ENCODE data around the gene ITIH1.
"Not testable (repeated sequence)": the region's sequence is repeated elsewhere in the genome, so short reads cannot be mapped to it uniquely, and the experiment has no call there.

ITIH1 gene

GRCh38 chr3:52774066-52774713 is 3.2 kb upstream of the ITIH1 start:
- DNase-seq (ENCODE audit: low read depth in 2 of 2) = no peak

DNA sequence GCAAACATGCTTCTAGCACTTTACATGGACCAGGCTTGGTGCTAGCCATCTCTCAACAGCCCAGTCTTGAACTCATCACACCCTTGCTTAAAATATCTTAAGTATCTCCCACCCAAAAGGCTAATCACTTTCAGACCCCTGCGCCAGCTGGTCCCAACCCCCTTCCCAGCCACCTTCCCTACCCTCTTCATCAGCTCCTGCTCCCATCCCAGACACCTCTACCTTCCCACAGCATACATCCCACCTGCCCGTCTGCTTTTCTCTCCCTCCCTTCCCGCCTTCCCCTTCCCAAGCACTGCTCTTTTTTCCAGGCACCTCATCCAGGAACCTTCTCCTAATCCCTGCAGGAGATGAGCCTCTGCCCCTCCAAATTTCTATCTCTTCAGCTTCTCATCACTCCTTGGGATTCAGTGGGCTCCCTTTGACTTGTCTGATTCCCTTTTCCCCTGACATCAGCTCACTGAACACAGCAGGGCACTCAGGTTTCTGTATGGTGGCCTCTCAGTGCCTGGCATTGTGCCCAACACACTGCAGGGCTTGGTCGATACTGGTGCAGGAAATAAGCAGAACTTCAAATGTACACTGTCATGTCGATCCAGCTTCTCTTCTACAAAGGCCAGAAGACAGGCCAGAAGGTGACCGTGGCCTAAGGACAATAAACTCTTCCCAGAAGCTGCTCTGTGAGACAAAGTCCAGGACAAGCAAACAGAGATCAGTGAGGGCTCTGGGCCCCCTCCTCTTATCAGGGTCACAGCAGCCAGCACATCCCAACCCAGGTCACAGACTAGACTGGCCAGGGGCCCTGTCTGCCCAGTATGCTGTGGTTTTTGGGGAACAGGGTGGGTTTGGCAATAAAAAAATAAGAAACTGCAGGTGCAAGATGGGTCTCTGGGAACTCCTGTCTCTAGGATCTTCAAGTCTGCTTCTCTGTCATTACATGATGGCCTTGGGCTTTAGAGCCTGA is 2.2 kb upstream of the ITIH1 start:
- no peak for DNase-seq (ENCODE audit: low read depth in 2 of 2)

DNA sequence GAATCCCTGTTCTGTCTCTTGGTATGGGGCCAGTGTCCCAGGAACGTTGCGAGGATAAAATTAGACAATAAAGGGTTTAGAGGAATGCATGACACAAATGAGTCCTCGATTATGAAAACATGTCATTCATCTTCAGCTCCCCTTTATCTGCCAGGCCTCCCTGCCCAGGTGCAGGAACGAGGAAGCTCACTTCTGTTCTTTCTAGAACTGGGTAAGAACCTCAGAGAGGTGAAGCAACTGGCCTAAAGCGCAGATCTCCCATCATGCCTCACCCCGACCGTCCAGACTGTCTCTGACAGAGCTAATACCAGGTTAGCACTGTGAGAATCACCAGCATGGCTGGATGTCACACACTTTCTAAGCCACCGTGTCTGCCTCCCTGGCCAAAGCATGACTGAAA is 1.5 kb upstream of the ITIH1 start:
- no peak for DNase-seq (ENCODE audit: low read depth in 2 of 2)

DNA sequence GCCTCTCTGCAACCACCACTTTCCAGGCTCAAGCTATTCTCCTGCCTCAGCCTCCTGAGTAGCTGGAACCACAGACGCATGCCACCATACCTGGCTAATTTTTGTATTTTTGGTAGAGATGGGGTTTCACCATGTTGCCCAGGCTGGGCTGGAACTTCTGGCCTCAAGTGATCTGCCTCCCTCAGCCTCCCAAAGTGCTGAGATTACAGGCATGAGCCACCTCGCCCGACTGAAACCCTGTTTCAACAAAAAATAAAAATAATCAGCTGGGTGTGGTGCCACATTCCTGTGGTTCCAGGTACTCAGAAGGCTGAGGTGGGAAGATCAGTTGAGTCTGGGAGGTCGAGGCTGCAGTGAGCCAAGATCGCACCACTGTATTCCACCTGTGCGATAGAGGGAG is 913 bp upstream of the ITIH1 start:
- DNase-seq (ENCODE audit: low read depth in 2 of 2) = not testable (repeated sequence)

DNA sequence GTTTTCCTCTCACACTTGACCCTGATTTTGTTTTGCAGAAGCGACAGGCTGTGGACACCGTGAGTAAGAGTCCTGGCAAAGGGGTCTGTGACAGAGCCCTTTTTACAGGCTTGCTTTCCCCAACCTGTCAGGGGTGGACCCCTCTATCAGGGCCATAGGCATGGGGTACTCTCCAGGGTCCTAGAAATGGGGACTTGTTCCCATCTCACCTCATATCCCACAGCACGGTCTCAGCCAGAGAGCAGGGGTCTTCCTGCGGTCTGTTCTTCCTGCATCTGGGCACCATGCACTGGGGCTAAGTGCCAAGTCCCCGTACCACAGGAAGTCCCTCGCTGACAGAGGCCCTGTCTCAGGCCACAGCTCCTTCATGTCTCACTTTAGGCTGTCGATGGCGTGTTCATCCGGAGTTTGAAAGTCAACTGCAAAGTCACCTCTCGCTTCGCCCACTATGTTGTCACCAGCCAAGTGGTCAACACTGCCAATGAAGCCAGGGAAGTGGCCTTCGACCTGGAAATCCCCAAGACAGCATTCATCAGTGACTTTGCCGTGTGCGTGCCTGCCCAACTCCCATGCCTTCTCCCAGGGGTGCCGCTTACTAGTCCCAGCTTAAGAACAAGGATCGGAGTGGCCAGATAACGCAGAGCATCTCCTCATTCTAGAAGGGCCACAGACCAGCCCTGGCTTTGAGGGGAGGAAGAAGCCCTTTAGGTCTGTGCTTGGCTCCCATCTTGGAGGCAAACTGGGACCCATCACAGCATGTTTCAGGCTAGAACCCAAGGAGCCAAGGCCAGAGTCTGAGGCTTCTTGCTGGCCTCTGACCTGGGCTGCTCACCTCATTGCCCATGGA is 783 bp downstream of the ITIH1 start:
- DNase-seq (ENCODE audit: low read depth in 2 of 2) = no peak

DNA sequence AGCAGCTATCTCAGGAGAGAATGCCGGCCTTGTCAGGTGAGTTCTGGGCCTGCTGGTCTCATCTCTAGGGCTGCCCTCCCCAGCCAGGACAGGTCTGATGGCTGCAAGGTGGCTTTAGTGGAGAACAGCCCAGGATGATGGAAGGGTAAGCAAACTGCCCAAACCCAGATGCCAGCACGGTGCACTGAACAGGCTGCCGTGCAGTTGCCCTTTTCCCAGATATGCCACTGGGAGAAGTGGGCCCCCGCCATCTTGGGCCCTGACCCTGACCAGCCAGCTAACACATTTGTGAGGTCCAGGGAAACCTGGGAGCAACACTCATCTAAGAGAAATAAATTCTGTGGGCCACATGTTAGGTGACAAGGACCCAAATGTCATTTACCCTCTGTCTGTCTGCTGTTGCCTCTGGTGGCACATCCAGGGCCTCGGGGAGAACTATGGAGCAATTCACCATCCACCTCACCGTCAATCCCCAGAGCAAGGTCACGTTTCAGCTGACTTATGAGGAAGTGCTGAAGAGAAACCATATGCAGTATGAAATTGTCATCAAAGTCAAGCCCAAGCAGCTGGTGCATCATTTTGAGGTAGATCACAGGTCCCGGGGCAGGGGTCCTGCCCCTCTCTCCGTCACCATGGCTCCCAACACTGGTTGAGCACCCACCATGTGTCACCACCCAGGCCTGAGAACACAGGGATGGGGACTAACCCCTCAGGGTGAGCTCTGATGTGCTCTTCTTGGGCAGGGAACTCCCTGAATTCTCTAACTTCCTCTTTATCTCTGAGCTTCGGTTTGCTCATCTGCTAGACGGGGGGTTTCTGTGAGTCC is 1.8 kb downstream of the ITIH1 start:
- no peak for DNase-seq (ENCODE audit: low read depth in 2 of 2)

DNA sequence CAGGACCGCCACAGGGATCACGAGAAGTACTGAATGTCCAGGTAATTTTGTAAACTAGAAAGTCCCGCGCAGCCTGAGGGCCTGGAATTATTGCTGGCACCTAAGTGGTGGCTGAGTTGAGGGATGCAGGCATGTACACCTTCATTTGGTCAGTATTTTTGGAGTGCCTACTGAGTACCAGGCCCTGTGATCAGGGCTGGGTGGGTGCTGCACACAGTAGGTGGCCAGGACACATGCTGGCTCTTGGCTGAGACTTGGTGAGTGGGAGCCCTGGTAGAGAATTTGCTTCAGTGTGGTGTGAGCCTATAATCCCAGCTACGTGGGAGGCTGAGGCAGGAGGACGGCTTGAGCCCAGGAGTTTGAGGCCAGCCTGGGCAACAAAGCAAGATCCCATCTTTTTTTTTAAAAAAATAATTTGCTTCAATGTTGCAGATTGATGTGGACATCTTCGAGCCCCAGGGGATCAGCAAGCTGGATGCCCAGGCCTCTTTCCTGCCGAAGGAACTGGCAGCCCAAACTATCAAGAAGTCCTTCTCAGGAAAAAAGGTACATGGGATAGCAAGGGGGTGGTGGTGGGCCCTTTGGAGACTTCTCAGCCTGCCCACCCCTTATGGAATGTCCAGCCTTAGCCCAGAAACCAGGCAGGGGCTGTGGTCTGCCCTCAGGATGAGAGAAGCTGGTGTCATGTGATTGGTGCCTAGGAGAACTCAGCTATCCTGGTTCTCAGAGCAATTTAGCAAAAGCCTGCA is 2.6 kb downstream of the ITIH1 start:
- DNase-seq (ENCODE audit: low read depth in 2 of 2) = no peak

DNA sequence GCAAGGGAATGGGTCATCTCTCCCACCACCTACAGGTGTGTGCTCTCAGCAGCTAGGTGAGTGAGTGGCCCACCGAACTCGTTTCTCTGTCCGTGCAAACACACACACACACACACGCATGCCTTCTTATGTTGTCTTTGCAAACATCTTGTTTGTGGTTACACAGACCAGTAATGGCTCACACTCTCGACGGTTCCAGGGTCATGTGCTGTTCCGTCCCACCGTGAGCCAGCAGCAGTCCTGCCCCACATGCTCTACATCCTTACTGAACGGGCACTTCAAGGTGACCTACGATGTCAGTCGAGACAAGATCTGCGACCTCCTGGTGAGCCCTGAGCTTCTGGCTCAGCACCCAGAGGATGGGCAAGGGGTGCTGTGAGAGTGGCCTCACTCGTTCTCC is 4.3 kb downstream of the ITIH1 start:
- DNase-seq (ENCODE audit: low read depth in 2 of 2) = no peak

- DNase-seq (ENCODE audit: low read depth in 2 of 2) = no peak
Observed at GRCh38 chr3:52782412-52783210, 5.2 kb downstream of the ITIH1 start.

DNA sequence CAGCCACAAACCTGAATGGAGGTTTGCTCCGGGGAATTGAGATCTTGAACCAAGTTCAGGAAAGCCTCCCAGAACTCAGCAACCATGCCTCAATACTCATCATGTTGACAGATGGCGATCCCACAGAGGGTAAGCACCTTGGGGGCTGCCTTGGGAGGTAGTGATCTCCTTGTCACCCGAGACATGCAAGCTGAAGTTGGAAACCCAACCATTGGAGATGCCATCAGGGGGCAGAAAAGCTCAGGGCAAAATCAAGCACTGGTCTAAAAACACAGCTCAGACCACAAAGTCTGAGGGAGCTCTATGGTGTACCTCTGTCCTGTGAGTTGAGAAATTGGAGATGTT is 5.8 kb downstream of the ITIH1 start:
- DNase-seq (ENCODE audit: low read depth in 2 of 2) = no peak

GRCh38 chr3:52784021-52784621 is 6.7 kb downstream of the ITIH1 start:
- DNase-seq (ENCODE audit: low read depth in 2 of 2) = no peak

GRCh38 chr3:52784931-52785590 is 7.7 kb downstream of the ITIH1 start:
- no peak for DNase-seq (ENCODE audit: low read depth in 2 of 2)

GRCh38 chr3:52786330-52787215 is 9.2 kb downstream of the ITIH1 start:
- no peak for DNase-seq (ENCODE audit: low read depth in 2 of 2)

DNA sequence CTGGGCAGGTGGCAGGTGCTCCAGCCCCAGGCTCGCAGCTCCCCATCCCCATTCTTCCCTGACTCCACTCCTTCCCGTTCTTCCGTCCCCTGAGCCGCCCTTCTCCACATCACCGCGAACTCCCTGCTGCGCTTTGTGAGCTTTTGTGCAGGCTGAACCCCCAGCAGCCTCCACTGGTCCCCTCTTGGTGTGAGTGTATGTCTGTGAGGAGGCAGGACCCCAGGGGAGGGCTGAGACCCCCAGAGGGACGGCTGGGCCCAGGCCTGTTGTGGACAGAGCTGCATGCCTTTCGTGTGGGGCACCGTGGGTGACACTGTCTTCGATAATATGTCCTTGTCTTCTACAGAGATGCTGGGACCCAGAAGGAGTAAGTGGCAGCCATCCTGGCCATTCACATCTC is 9.8 kb downstream of the ITIH1 start:
- no peak for DNase-seq (ENCODE audit: low read depth in 2 of 2)

- DNase-seq (ENCODE audit: low read depth in 2 of 2) = no peak
Observed at GRCh38 chr3:52787672-52788625, 10.6 kb downstream of the ITIH1 start.

GRCh38 chr3:52788890-52789745 is 11.7 kb downstream of the ITIH1 start:
- DNase-seq (ENCODE audit: low read depth in 2 of 2) = no peak

Measured in stimulated activated CD8-positive, alpha-beta memory T cell treated with anti-CD3 and anti-CD28 coated beads, Interleukin-7, amount 100 ng/mL, for 1 hour (primary cell).